IMR-90 (cell line): ENCODE measurements around the gene FAM193A. TPM values are rescaled to one million over a fixed set of nuclear protein-coding genes. Genes with fewer than 3 reads are reported as not detected.
A peak's percentile ranks its signal among the peaks of the same experiment; 100 is the strongest.

Experiments
- ATAC-seq: fragments of 200-7000 bp; cut with Tn5 transposase; 2 replicates; pipeline ENCODE4 v1.9.1; 2020; ENCODE audit warnings: low read depth, mild to moderate bottlenecking, moderate library complexity
- BruUV-seq: library from RNA; stranded (reverse); fragments of 400-500 nt; replicated peaks from 2 replicates; lab custom pipeline; 2021; lab: Mats Ljungman, UMichigan
- CTCF ChIA-PET: fragments of 300-600 bp; formaldehyde crosslinking; extraction: SDS; loops from one replicate; lab custom pipeline; 2021; ENCODE audit warnings: antibody characterized with exemption; lab: Yijun Ruan, JAX
- POLR2A ChIA-PET: fragments of 300-600 bp; sonication (Branson Sonifier 250); formaldehyde crosslinking; loops from one replicate; lab custom pipeline; 2022; ENCODE audit warnings: antibody characterized with exemption; ENCODE audit not compliant: unreplicated experiment; lab: Charles Lee
- DNase-seq: peaks from one replicate; pipeline ENCODE4 v3.0.0; 2013
- H2AFZ ChIP-seq: replicated peaks from 2 replicates; pipeline ENCODE3; 2013; ENCODE audit warnings: low read length, mild to moderate bottlenecking; ENCODE audit not compliant: poor library complexity
- H2AK5ac ChIP-seq: 2 replicates; pipeline ENCODE4 v1.6.1; 2013; ENCODE audit warnings: low read depth, low read length, inconsistent platforms
- H2AK9ac ChIP-seq: replicated peaks from 2 replicates; pipeline ENCODE3; 2013; ENCODE audit warnings: mild to moderate bottlenecking, low read depth, low read length, moderate library complexity; ENCODE audit not compliant: poor library complexity
- H2BK120ac ChIP-seq: 2 replicates; pipeline ENCODE4 v1.6.1; 2013; ENCODE audit warnings: low read depth, low read length, inconsistent platforms
- H2BK15ac ChIP-seq: 3 replicates; pipeline ENCODE4 v1.6.1; 2013; ENCODE audit warnings: low read depth, low read length, inconsistent platforms
- H2BK20ac ChIP-seq: 2 replicates; pipeline ENCODE4 v1.6.1; 2013; ENCODE audit warnings: low read depth, mild to moderate bottlenecking, inconsistent platforms, low read length, moderate library complexity
- H2BK5ac ChIP-seq: 2 replicates; pipeline ENCODE4 v1.6.1; 2013; ENCODE audit warnings: mild to moderate bottlenecking, low read depth, low read length, inconsistent platforms; ENCODE audit not compliant: poor library complexity, severe bottlenecking
- H3K14ac ChIP-seq: replicated peaks from 2 replicates; pipeline ENCODE4 v1.6.1; 2013; ENCODE audit warnings: low read depth, low read length, inconsistent platforms
- H3K18ac ChIP-seq: 2 replicates; pipeline ENCODE4 v1.6.1; 2013; ENCODE audit warnings: low read depth, low read length, control low read depth
- H3K23ac ChIP-seq: 2 replicates; pipeline ENCODE4 v1.6.1; 2013; ENCODE audit warnings: low read depth, low read length, inconsistent platforms
- H3K27ac ChIP-seq: 2 replicates; pipeline ENCODE4 v1.5.1; 2013; ENCODE audit warnings: mild to moderate bottlenecking, control low read depth, low read length; ENCODE audit not compliant: insufficient read depth
- H3K27me3 ChIP-seq: 2 replicates; pipeline ENCODE4 v1.6.1; 2013; ENCODE audit warnings: low read length; ENCODE audit not compliant: control insufficient read depth, insufficient read depth
- H3K36me3 ChIP-seq: 2 replicates; pipeline ENCODE4 v1.6.1; 2013; ENCODE audit warnings: low read length, mixed read lengths; ENCODE audit not compliant: control insufficient read depth, insufficient read depth
- H3K4ac ChIP-seq: 2 replicates; pipeline ENCODE4 v1.6.1; 2013; ENCODE audit warnings: low read depth, low read length, inconsistent platforms
- H3K4me1 ChIP-seq: 2 replicates; pipeline ENCODE4 v1.6.1; 2013; ENCODE audit warnings: low read length, mixed read lengths; ENCODE audit not compliant: control insufficient read depth, insufficient read depth
- H3K4me2 ChIP-seq: 2 replicates; pipeline ENCODE4 v1.6.1; 2013; ENCODE audit warnings: low read depth, mild to moderate bottlenecking, control low read depth, low read length, moderate library complexity
- H3K4me3 ChIP-seq: 2 replicates; pipeline ENCODE4 v1.5.1; 2013; ENCODE audit warnings: low read depth, mild to moderate bottlenecking, control low read depth, low read length, moderate library complexity; ENCODE audit not compliant: insufficient read depth
- H3K56ac ChIP-seq: 2 replicates; pipeline ENCODE4 v1.6.1; 2013; ENCODE audit warnings: low read length, inconsistent platforms; ENCODE audit not compliant: insufficient read depth; ENCODE audit errors: extremely low read depth
- H3K79me1 ChIP-seq, 2 experiments: 2 replicates each; pipeline ENCODE4 v1.6.1; 2013; ENCODE audit warnings: low read length in 2 of 2, inconsistent platforms in 1 of 2, low read depth in 1 of 2
- H3K9ac ChIP-seq: 2 replicates; pipeline ENCODE4 v1.6.1; 2013; ENCODE audit warnings: low read depth, low read length, control low read depth
- H3K9me1 ChIP-seq: 2 replicates; pipeline ENCODE4 v1.6.1; 2013; ENCODE audit warnings: low read length, inconsistent platforms; ENCODE audit not compliant: insufficient read depth
- H3K9me3 ChIP-seq: 2 replicates; pipeline ENCODE4 v1.6.1; 2013; ENCODE audit warnings: low read length; ENCODE audit not compliant: control insufficient read depth, insufficient read depth
- H4K20me1 ChIP-seq: 2 replicates; pipeline ENCODE4 v1.6.1; 2013; ENCODE audit warnings: low read length, inconsistent platforms; ENCODE audit not compliant: insufficient read depth
- H4K5ac ChIP-seq: 2 replicates; pipeline ENCODE4 v1.6.1; 2013; ENCODE audit warnings: mild to moderate bottlenecking, low read depth, low read length, control low read depth
- H4K8ac ChIP-seq, 2 experiments: 2 replicates each; pipeline ENCODE4 v1.6.1; 2013; ENCODE audit warnings: low read depth in 2 of 2, low read length in 2 of 2, control low read depth in 1 of 2, inconsistent platforms in 1 of 2
- H4K91ac ChIP-seq: 2 replicates; pipeline ENCODE4 v1.6.1; 2013; ENCODE audit warnings: low read depth, low read length, inconsistent platforms; ENCODE audit not compliant: insufficient read depth
- CHD1 ChIP-seq: IDR thresholded peaks from 2 replicates; pipeline ENCODE4 v1.6.1; 2012; ENCODE audit warnings: low read depth, low read length, improper control_type of control experiment
- FOS ChIP-seq: fragments of 150-350 bp; IDR thresholded peaks from 2 replicates; pipeline ENCODE4 v1.6.1; 2016; ENCODE audit warnings: low read depth, low read length
- SMC3 ChIP-seq: fragments of 150-350 bp; IDR thresholded peaks from 2 replicates; pipeline ENCODE4 v1.6.1; 2016; ENCODE audit warnings: low read depth, mild to moderate bottlenecking, antibody characterized with exemption, low read length, moderate library complexity
- USF2 ChIP-seq: fragments of 150-350 bp; IDR thresholded peaks from 2 replicates; pipeline ENCODE4 v1.6.1; 2017; ENCODE audit warnings: mild to moderate bottlenecking, antibody characterized with exemption, low read length, low read depth
- WGBS, 2 experiments: methylation state at CpG; one replicate each; pipeline versions ENCODE4 v1.1.5 to v1.1.7; 2013; ENCODE audit warnings: missing lambda C conversion rate in 2 of 2; ENCODE audit not compliant: insufficient read length in 1 of 2; ENCODE audit errors: extremely low coverage in 2 of 2; 5-methylcytosine and 5-hydroxymethylcytosine counted together
- dilution Hi-C: fragments of 300-500 bp; cut with HindIII; formaldehyde crosslinking; loops from one replicate; pipeline ENCODE4 v1.14.3; 2018; ENCODE audit warnings: low sequenced_read_pairs; ENCODE audit not compliant: unreplicated experiment
- in situ Hi-C: fragments of 300-500 bp; cut with MboI; formaldehyde crosslinking; loops from 3 replicates; pipeline ENCODE4 v1.14.3; 2019; ENCODE audit warnings: low sequenced_read_pairs, inconsistent platforms, mixed read lengths
- intact Hi-C: fragments of 100-400 bp; cut with micrococcal nuclease; formaldehyde crosslinking; loops from 2 replicates; pipeline ENCODE4 v1.10.0; 2022
- polyA plus RNA-seq, 3 experiments: library from polyadenylated mRNA; depleted of rRNA; stranded (reverse); fragments of >200 nt; gene quantifications; 2 replicates each; pipeline ENCODE4 v1.2.3, GENCODE V29; 2012; ENCODE audit warnings: low replicate concordance in 1 of 3
- total RNA-seq: library from RNA; depleted of rRNA; stranded (reverse); fragments of >200 nt; gene quantifications from 2 replicates; pipeline ENCODE4 v1.2.3, GENCODE V29; 2012

The FAM193A gene
- total and polyA plus RNA-seq, 2 of the 4 experiments (the other 2 are of a cell fraction), result 6.8 to 11.0 TPM

- no CpG with 5 or more reads among the region's 9 CpGs for WGBS, 2 experiments
- no peaks in the 10 kb centered on the region for H3K9me3 ChIP-seq
- H3K27me3 ChIP-seq, result no peaks in the 10 kb centered on the region
- peak overlapping the region in 1 of 2 experiments; percentile 29; a peak in 1 of 4 replicates for H4K8ac ChIP-seq
- H2AFZ ChIP-seq, result no peak overlapping the region
- H2BK5ac ChIP-seq, result peak overlapping the region; percentile 50
- peak overlapping the region; percentile 63; the same call in 1 of the 2 replicates for H4K91ac ChIP-seq
- H2BK120ac ChIP-seq, result peak overlapping the region; percentile 53
- peak overlapping the region; percentile 31; the same call in 1 of the 2 replicates for H3K27ac ChIP-seq
- POLR2A ChIA-PET, result no interaction called here
- H3K79me1 ChIP-seq, result peaks cover 27 to 81% of the 10 kb centered on the region in 2 experiments
- no peak overlapping the region for H2BK15ac ChIP-seq
- H4K20me1 ChIP-seq, result peaks cover 82% of the 10 kb centered on the region
- H2AK9ac ChIP-seq, result peak overlapping the region; percentile 76
- peaks cover 4% of the 10 kb centered on the region for H3K4me1 ChIP-seq
- H4K5ac ChIP-seq, result no peak overlapping the region
- CTCF ChIA-PET, result no interaction called here
- H3K23ac ChIP-seq, result no peak overlapping the region; the same call in 1 of the 2 replicates
- intact Hi-C loops (no loop called here), dilution Hi-C loops (no loop called here), in situ Hi-C loops (no loop called here)
- no peak for TF ChIP-seq USF2
- no peak for TF ChIP-seq CHD1
- no peak for TF ChIP-seq FOS
- no peak for TF ChIP-seq SMC3
- ATAC-seq (peak; percentile 10; the same call in 1 of the 2 replicates), DNase-seq (no peak)
- H3K56ac ChIP-seq, result no peak overlapping the region
- no TSS peak for BruUV-seq
- H3K4me3 ChIP-seq, result no peak overlapping the region
- H3K14ac ChIP-seq, result no peak overlapping the region
- no peak overlapping the region for H2BK20ac ChIP-seq
- H3K9me1 ChIP-seq, result peaks cover 48% of the 10 kb centered on the region
- no peak overlapping the region for H3K9ac ChIP-seq
- H3K18ac ChIP-seq, result no peak overlapping the region
- peak overlapping the region; percentile 20; the same call in 1 of the 2 replicates for H2AK5ac ChIP-seq
- H3K4me2 ChIP-seq, result no peak overlapping the region
- H3K36me3 ChIP-seq, result peaks cover 31% of the 10 kb centered on the region
- H3K4ac ChIP-seq, result peak overlapping the region; percentile 43
These were observed 46.5 kb upstream of the FAM193A start for GRCh38 chr4:2489841-2490552.
